Caki2 (cell line): ENCODE results near the gene SCN7A. TPM values are rescaled to one million over a fixed set of nuclear protein-coding genes. Genes with fewer than 3 reads are reported as not detected.
"Not testable (repeated sequence)": the region's sequence is repeated elsewhere in the genome, so short reads cannot be mapped to it uniquely, and the experiment has no call there.

Experiments
- DNase-seq: peaks from one replicate; pipeline ENCODE4 v3.0.0-alpha.2; 2015; ENCODE audit warnings: low read depth
- in situ Hi-C: cut with HindIII; loops from 2 replicates; pipeline ENCODE4 v1.10.0; 2016; ENCODE audit warnings: low sequenced_read_pairs, low pct_unique_long_range_greater_than_20kb, mixed read lengths
- total RNA-seq: library from RNA; depleted of rRNA; stranded (reverse); fragments of >200 nt; shearing (Covaris generic); gene quantifications from 2 replicates; pipeline ENCODE4 v1.2.3, GENCODE V29; 2014; ENCODE audit warnings: low replicate concordance

The SCN7A gene
- total RNA-seq, 1 experiment from 2014 or later: not detected

DNA sequence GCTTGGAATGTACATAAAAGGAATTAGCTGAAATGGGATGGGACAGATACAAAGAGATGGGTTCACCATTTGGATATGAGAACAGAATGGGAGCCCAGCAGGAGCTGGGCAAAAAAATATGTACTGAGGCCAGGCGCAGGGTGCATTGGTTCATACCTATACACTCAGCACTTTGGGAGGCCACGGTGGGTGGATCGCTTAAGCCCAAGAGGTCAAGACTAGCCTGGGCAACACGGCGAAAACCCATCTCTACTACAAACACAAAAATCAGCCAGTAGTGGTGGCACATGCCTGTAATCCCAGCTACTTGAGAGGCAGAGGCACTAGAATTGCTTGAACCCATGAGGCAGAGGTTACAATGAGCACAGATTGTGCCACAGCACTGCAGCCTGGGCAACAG is 30.4 kb downstream of the SCN7A start:
- in situ Hi-C loops: no loop called here
- DNase-seq: no peak

DNA sequence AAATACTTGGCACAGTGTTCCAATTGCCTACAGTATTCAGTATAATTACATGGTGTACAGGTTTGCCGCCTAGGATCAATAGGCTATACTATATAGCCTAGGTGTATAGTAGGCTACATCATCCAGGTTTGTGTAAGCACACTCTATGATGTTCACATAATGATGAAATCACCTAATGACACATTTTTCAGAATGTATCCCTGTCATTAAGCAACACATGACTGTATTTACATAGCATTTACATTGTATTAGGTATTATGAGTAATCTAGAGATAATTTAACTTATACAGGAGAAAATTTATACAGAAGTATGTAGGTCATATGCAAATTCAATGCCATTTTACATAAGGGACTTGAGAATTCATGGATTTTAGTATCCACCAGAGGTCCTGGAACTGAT is 35.4 kb downstream of the SCN7A start:
- in situ Hi-C loops: no loop called here
- DNase-seq: no peak

DNA sequence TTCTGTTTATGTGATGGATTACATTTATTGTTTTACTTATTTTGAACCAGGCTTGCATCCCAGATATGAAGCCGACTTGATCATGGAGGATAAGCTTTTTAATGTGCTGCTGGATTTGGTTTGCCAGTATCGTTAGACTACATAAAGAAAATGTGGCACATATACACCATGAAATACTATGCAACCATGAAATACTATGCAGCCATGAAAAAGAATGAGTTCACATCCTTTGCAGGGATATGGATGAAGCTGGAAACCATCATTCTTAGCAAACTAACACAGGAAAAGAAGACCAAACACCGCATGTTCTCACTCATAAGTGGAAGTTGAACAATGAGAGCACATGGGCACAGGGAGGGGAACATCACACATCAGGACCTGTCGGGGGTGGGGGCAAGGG is 38.2 kb downstream of the SCN7A start:
- DNase-seq, in situ Hi-C loops: not testable (repeated sequence)

DNA sequence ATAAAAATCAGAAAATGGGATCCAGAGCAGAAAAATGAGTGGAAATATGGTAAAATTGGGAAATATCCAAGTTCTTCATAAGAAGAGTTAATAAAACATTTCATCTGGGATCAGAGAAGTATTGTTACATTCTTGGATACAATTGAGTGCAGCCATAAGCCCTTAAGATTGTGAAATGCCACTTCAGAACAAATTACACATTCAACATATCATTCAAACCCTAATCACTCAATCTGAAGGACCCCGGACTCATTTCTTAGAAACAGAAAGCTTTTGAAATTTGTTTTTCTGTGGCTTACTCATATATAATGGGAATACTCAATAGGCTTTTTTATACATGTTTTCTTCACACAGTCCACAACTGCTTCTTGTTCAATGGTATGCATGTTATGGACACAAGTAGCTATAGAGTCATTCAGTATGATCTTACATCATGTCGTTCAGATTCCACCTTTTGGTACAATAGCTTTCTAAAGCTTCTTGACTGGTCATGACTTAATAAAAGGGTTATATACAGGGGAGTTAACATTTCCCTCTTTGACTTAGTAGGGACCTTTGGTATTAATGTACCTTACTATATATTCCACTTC is 39.9 kb downstream of the SCN7A start:
- in situ Hi-C loops: no loop called here
- no peak for DNase-seq

DNA sequence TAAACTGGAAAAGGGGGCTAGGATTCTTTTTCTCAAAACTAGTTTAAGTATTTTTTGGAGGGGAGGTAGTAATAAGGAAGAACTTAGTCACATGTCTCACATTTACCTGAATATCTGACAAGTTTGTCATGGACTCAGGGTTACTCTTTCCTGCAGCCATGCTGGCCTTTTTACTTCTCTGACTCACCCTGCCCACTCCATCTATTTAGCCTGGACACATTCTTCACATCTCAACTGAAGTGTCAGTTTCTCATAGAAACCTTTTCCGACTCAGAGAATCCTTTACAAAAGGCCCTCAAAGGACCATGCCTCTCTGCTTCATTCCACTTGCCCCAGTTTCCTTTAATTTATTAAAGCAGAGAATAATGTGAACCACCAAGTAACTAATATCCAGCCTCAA is 42.6 kb downstream of the SCN7A start:
- in situ Hi-C loops: no loop called here
- DNase-seq: no peak

DNA sequence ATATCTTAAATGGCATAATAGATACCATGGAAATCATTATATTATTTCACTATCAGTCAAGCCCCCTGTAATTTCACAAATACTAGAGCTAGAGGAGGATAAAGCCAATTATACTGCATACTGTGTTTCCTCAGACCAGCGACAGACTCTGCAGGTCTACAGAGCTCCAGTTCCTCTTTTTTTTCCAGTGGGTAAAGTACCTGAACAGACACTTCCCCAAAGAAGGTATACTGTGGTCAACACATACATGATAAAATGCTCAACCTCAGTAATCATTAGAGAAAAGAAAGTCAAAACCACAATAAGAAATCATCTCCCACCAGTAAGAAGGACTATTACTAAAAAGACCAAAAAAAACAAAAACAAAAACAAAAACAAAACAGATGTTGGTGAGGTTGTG is 44.6 kb downstream of the SCN7A start:
- in situ Hi-C loops: no loop called here
- DNase-seq: no peak

DNA sequence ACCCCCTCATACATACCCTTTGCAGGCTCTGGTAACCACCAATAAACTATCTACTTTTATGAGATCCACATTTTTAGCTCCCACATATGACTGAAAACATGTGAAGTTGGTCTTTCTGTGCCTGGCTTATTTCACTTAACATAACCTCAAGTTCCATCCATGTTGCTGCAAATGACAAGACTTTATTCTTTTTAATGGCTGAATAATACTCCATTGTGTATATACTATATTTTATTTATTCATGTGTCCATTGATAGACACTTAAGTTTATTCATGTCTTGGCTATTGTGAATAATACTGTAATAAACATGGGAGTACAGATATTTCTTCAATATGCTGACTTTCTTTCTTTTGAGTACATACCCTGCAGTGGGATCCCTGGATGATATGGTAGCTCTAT is 45.9 kb downstream of the SCN7A start:
- DNase-seq: no peak
- in situ Hi-C loops: no loop called here

DNA sequence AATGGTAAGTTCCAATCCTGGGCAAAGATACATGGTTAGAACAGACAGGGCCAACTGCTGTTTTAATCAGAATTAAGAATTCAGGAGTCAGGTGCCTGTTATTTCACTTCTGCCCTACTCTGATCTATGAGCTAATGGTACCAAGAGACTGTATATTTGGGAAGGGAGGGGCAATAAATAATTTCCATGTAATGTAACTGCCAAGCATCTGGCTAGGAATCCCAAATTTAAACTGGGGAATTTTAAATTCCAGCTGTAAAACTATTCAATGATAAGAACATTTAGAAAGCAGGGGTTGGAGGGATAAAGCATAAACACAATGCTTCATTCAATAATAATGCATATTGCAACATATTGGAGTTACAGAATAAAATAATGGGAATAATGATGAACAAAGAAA is 49.7 kb downstream of the SCN7A start:
- in situ Hi-C loops: no loop called here

DNA sequence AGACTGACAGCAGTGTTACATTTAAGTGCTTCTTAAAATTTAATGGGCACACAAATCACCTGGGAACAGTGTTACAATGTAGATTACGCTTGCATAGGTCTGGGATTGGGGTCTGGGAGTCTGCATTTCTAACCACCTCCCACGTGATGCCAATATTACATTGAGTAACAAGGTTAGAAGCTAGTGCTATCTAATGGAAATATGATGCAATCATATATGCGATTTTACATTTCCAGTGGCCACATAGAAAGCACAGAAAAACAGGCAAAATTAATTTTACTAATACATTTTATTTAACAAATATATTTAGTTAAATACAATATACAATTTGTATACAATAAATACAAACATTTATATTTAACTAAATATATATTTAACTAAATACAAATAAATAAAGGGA is 53.7 kb downstream of the SCN7A start:
- in situ Hi-C loops: no loop called here
- no peak for DNase-seq

More for the DNA sequence above, 49.7 kb downstream of the SCN7A start:
- no peak for DNase-seq

DNA sequence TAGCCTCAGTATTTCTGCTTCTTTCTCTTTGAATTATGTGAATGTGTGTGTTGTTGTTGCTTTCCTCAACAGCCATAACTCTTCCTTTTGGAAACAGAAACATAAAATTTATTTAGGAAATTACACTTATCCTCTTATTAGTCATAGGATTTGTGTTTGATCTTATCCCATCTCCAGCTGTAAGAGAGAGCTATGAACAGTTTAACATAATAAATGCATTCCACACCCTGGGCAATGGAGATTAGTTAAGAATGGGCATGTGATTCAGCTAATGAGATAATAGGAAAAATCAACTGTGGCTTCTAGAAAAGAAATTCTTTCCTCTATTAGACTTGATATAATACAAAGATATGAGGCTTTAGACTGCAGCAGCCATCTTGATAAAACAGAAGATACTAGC is 55.0 kb downstream of the SCN7A start:
- in situ Hi-C loops: no loop called here
- no peak for DNase-seq

DNA sequence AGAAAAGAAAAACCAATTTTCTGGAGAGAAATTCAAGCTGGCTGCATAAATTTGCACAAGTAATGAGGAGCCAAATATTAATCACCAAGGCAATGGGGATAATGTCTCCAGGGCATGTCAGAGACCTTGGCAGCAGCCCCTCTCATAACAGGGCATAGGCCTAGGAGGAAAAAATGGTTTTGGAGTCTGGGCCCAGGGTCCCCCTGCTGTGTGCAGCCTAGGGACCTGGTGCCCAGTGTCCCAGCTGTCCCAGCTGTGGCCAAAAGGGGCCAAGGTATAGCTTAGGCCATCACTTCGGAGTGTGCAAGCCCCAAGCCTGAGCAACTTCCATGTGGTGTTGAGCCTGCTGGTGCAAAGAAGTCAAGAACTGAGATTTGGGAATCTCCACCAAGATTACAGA is 57.1 kb downstream of the SCN7A start:
- DNase-seq: no peak

DNA sequence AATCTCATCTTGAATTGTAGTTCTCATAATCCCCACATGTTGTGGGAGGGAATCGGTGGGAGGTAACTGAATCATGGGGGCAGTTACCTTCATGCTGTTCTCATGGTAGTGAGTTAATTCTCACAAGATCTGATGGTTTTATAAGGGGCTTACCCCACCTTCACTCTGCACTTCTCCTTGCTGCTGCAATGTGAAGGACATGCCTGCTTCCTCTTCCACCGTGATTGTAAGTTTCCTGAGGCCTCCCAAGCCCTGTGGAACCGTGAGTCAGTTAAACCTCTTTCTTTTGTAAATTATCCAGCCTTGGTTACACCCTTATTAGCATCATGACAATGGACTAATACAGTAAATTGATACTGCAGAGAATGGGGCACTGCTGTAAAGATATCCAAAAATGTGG is 57.9 kb downstream of the SCN7A start:
- DNase-seq: no peak
- in situ Hi-C loops: no loop called here

More for the DNA sequence above, 57.1 kb downstream of the SCN7A start:
- in situ Hi-C loops: no loop called here

DNA sequence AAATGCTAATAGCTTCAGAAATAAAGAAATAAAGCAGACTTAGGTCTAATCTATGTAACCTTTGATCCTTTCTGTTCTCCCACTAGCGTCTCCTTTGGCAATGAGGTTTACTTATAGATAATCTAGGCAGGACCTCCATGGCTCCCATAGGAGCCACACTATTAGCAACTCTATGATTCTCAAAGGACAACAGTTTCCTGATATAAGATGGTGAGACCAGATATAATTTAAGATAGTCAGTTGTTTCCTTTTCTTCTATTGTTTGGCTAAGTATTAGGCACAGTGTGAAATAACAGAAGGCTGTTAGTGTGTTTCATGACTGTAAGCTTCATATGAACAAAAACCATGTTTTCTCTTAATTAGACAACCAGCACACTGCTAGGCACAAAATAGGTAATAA is 59.6 kb downstream of the SCN7A start:
- in situ Hi-C loops: no loop called here
- no peak for DNase-seq

DNA sequence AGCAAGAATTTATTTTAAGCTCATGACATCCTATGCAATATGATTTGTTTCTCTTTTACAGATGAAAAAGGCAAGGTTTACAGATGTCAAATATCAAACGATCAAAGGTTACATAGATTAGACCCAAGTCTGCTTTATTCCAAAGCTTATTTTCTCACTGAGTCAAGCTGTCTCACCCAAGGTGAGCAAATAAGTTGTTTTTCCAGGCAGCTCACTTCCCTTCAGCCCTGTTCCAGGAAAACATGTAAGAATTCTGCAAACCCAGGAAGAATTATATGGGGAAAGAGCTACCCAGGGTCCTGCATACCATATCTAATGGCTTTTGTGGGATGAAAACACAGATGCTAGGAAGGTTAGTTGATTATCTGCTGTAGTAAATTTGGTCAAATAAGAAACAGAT is 60.6 kb downstream of the SCN7A start:
- in situ Hi-C loops: no loop called here
- DNase-seq: no peak

DNA sequence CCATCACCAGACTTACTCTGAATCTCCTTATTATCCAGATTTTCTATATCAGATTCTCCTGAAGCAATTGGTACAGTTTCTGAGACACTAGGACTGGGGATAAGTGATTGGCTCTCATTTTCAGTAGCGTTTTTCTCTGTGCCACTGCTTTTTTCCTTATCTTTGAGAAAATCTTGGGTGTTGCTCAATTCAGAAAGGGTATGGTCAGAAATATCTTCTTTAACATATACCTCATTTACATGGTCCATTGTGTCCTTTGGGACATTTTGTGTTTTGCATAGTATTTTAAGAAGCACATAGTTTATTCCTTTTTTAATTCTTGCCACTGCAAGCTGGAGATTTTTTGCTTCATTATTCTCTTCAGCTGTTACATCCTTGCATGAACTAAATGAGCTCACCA is 61.7 kb downstream of the SCN7A start:
- in situ Hi-C loops: no loop called here
- no peak for DNase-seq

DNA sequence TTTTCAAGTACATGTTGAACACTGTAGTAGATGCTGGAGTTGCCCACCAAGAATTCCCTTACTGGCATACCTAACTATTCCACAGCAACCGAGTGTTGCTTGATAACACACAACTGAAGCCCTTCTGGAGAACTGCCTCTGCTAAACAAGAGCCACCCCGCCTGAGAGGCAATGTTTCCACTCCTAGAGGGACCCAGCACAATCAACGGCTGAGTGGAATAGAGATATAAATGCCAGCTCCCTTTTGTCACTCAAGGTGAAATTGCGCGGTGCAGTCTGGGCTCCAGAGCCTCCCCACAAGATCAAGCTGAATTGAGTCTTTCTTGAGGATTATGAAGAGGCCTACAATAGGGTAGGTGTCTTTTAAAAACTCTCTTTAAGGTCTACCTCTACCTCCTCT is 69.2 kb downstream of the SCN7A start:
- in situ Hi-C loops: no loop called here
- no peak for DNase-seq

DNA sequence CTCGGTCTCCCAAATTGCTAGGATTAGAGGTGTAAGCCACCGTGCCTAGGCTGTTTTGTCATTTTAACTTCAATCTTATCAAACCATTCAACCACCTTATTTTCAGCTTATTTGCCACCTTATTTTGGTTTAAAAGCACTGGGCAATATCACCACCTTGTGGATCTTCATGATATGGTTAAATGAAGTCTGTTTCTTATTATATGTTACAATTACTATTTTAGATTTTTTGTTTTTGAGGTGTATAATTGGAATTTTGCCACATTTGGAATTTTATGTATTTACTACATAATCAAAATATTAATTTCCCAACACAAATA is 74.5 kb downstream of the SCN7A start:
- in situ Hi-C loops: no loop called here
- DNase-seq: peak; percentile 30

DNA sequence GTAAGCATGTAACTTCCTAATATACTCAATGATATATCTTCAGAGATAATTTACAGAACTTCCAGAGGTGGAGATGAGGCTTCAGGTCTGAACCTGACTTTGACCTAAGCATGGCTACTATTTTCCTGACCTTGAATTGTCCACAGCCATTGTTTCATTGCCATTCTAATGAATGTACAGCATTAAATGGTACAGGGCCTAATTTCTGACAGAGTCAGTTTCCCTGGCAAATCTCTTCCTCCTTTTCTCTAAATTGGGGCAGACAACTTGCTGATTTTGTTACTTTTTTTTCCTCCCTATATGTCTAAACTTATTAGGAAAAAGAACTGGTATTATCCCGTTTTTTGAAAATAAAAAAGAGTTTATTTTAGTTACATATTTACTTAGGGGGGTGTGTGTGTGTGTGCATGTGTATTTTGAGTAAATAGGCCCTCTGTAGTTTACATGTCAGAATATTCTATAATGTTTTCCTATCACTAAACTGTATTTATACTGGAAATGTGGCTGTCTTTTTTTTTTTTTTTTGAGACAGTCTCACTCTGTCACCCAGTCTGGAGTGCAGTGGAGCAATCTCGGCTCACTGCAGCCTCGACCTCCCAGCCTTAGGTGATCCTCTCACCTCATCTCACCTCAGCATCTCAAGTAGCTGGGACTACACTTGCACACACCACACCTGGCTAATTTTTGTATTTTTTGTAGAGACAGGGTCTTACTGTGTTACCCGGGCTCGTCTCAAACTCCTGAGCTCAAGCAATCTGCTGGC is 75.0 kb downstream of the SCN7A start:
- in situ Hi-C loops: no loop called here
- no peak for DNase-seq

DNA sequence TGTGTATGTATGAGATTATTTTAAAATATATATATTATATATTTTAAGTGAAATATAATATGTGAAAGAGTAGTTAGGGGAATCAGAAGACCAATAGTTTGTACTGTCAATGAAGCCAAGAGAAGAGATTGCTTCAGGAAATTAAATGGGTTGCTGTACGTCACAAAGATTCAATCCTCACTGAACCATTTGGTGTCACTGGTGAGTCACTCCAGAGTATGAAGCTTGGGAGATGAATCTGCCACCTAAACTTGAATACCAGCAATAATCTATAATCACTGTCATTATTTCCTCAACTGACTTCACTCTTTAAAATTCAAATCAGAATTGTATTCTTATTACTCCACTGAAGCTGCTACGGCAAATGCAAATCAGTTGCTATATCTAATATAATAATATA is 76.4 kb downstream of the SCN7A start:
- in situ Hi-C loops: no loop called here
- DNase-seq: no peak

DNA sequence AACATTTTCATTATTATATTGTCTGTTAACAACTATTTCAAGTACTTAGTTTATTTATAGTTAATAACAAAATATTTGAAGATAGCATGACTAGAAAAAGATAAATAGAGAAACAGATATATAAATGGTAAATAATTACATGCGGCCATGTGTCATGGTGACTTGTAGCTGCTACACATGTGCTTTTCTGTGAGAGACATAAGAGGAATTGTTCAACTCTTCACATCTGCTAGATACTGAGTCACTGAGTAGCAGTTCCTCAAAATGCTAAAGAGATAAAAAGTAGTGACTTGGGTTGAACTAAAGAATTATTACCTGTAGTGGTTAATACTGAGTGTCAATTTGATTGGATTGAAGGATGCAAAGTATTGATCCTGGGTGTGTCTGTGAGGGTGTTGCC is 80.8 kb downstream of the SCN7A start:
- in situ Hi-C loops: no loop called here
- no peak for DNase-seq
